ENCODE results near the gene LIMK1.
"Not testable (repeated sequence)": the region's sequence is repeated elsewhere in the genome, so short reads cannot be mapped to it uniquely, and the experiment has no call there.

Gene LIMK1

DNA sequence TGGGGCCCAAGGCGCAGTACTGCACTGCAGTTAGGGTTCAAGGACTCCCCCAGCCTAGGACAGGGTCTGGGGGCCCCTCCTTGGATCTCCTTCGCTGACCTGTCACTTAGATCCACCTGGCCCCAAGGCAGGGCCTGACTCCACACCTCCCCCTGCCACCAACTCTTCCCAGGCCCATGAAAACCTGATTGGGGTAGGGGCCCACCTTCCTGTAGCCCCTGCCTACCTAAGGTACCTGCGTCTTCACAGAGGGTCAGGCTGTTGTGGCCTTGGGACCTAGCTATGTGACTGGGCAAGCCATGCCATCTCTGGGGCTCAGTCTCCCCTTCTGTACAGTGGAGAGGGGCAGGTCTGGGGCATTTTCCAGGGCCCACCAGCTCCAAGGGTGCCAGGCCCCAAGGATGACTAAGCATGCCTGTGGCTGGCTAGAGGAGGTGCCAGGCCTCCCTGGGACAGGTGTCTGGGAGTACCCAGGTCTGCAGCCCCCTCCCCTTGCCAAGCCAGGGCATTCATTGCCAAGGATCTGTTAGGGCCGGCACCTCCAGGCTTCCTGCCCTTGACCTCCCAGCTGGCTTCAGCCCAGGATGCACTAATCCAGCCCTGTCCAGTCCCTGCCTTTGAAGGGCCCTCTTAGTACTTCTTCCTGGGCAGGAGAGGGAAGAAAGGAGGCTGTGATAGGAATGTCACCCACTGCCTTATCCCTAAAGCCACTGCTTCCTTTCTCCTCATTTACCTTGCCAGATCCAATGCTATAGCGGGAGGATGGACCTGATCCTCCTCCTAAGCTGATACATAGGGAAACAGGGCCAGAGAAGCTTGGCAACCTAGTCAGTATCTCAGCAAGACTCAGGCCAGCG, 1.3 kb downstream of the LIMK1 start:
- no peak for DNase-seq

DNA sequence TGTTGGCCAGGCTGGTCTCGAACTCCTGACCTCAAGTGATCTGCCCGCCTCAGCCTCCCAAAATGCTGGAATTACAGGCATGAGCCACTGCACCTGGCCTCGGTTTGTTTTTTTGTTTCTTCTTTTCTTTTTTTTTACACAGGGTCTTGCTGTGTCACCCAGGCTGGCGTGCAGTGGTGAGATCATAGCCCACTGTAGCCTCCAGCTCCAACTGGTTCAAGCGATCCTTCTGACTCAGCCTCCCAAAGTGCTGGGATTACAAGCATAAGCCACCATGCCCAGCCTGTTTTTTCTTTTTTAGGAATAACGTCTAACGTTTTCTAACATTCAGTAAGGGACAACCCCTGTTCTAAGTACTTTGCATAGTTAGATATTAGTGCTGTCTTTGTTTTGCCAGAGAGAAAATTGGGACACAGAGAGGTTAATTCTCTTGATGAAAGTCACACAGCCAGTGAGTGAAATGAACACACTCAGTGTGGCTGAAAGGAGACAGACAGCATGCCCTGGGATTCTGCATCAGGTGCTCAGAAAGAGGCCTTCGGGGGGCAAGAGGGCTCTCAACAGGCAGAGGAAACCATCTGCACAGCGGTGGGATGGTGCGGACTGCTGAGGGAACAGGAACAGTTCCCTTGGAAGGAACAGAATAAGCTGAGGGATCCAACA, 4.3 kb downstream of the LIMK1 start:
- DNase-seq = no peak

DNA sequence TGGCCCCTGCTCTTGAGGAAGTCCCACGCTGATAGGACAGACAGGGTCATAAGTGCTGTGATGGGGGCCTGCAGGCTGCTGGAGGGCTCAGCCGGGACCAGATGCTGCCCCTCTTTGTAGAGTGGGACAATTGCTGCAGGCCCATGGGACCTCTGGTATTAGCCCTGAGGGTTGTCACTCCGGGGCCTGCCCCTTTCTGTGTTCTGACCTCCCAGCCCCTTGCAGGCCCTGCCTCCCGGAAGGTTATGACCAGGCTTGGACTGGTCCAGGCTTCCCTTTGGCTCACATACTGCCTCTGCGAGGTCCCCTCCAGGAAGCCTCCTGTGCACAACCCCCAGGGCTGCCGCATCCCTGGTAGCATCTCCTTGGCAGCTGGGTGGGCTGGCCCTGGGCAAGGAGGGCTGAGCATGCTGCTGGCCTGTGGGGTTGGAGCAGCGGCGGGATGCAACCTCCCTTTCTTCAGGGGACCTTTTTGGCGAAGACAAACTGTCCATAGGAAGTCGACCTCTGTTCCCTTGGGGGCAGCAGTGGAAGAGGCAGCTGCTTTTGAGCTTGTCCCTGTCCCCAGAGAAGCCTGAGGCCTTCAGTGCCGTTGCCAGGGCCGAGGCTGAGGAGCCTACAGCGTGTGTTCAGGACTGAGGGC, 8.8 kb downstream of the LIMK1 start:
- no peak for DNase-seq

DNA sequence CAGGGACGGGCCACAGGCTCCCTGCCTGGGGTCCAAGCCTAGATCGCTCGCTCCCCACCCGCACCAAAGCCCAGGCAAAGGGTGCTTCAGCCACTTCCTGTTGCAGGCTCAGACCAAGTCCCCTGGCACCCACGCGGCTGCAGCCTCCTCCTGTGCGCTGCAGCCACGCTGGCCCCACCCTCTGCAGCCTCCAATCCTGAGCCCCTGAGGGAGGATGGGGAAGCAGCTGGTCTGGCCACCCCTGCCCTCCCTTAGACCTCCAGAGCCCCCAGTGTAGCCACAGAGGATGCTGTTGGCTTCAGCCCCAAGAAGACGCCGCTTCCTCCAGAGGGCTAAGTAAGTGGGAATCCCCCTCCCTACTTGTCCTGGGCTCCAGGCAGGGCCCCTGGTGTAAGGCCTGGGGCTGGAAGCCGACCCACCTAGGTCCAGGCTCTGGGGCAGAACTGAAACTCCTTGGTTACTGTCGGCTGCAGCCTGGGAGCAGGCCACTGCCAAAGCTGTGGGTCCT, 9.4 kb downstream of the LIMK1 start:
- no peak for DNase-seq

DNA sequence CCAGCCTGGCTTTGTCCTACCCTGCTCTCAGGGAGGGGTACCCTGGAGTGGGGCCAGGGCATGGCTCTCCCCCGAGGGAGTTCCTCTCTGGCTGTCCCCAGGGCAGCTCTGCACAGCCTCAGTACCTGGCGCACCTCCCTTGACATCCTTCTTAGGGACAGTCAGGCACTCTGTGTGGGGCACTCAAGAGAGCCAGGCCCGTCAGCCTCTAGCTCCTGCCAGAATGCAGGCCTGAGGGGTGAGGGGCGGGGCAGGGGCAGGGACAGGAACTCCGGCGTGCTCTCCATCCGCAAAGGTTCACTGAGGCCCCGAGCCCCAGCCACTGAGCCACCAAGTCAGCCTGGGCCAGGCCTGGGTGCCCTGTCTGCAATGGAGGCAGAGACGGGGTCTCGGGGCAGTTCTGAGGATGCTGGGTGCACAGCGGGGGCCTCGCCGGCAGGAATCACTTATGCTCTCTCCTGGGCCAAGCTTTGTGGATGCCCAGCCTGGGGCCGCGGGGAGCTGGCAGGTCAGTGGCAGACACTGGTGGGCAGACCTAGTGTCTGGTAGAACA, 10.1 kb downstream of the LIMK1 start:
- no peak for DNase-seq

DNA sequence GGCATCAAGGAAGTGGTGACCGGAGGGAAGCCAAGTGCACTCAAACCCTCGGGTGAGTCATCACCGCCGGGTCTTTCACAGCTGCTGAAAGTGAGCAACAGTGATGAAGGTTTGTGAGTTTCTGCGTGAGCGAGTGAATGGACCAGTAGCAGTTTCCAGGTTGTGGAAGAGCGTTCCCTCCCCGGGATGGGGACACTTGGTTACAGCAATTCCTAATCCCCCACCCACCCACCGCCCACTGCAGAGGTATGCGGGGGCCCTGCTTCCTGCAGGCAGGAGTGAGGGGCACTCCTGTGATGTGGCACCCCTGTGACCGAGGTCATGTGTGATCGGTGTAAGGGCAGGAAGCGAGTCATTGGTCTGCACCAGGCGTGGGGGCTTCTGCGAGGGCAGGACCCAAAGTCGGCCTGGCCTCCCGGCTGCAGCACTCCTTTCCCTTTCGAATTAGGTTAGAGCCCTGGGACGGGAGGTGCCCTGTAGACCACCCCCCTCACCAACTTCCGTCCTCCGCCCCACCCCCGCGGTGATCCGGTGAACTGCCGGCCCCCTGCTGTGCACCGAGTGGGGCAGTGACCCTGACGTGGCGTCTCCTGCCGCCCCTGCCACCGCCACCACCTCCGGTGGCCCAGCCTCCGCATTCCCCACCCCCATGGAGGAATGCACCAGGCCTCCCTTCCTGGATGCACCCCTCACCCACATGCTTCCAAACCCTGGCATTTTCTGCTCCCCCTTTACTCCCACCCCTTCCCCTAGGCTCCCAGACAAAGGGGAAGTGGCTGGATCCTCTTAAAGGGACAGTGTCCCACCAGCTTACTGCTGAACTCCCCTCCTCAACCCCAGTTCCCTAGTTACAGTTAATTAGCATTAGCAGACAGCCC, 10.9 kb downstream of the LIMK1 start:
- peak; percentile 40 for DNase-seq

DNA sequence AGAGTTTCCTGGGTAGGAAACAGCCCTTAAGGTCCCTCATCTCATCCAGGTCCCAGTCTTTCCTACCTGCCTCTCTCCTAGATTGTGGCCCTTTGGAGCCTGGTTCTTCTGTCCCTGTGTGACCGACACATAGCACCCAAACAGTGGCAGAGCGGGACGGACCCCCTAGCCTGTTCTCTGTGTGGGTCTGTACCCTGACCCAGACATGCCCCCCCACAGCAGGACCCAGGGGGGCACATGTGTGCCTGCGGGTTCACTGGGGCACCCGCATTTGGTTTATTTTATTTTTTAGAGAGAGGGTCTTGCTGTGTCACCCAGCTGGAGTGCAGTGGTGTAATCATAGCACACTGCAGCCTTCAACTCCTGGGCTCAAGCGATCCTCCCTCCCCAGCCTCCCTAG, 11.5 kb downstream of the LIMK1 start:
- DNase-seq = no peak

DNA sequence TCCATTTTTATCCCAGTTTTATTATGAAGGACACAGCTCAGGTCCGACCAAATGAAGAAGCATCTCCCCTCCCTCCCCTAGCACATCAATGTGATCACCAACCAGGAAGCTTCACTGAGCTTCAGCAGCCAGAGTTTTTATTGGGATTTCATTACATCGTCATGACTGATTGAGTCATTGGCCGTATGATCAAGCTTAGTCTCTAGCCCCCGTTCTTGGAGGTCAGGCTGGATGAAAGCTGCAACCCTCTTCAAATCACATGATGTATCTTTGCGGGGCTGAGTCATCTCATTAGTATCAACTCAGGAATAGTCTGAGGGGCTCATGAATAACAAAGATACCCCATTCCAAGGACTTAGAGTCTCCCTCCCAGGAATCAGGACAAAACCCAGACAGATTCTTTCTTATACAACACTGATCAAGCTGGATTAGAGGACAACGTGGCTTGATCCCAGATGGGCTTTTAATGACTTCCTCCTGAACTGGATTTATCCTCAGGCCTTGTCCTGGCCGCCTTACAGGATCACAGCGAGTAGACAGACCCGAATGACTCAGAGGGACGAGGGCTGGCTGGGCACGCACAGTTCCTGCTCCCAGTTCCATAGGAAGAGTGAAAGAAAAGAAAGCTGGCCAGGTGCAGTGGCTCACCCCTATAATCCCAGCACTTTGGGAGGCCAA, 14.5 kb downstream of the LIMK1 start:
- DNase-seq = no peak

DNA sequence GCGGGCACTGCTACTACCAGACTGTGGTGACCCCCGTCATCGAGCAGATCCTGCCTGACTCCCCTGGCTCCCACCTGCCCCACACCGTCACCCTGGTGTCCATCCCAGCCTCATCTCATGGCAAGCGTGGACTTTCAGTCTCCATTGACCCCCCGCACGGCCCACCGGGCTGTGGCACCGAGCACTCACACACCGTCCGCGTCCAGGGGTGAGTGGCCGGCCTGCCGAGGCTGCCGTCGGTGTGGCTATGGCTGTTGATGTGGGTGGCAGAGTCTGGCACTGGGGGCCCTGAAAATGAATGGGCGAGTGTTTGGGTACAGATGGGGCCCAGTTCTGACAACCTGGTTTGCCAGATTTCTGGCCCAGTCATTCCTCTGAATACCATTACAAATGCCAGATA, 15.4 kb downstream of the LIMK1 start:
- no peak for DNase-seq

DNA sequence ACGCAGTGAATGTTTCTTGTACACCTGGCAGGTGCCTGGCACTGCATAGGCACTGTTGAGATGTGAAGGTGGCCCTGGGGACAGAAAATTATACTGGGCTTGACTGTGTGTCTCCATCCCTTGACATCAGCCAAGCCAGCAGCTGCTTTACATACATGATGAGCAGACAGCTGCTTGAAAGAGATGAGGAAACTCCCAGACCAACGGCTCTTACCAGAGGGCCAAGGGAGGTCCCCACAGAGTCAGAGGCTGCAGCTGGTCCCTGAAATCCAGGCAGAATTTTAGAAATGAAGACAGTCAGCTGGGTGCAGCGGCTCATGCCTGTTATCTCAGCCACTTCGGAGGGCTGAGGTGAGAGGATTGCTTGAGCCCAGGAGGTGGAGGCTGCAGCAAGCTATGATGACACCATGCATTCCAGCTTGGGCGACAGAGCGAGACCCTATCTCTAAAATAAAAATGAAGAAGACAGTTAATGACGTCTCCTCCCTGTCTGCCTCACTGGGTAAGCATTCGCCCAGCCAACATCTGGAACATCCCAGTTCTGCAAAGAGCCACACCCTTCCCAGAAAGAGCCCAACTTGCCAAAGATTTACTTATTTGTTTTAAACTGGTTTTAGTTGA, 17.6 kb downstream of the LIMK1 start:
- DNase-seq = no peak

DNA sequence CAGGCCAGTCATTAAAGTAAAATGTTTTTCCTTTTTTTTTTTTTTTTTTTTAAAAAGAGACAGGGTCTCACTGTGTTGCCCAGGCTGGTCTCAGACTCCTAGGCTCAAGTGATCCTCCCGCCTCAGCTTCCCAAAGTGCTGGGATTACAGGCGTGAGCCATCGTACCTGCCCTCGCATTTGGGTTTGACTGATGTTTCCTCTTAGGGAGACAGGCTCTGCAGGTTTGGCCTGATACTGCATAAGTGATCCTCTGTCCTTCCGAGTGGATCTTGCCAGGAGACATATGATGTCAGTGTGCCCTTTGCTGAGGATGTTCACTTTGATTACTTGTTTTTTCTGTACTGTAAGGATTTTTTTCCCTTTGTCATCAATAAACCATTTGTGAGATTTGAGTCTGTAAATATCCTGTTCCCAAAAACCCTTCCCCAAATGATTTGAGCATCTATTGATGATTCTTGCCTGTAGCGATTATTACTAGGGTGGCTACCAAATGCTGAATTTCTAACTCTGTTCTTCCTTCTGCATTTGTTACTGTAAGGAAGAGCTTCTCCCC, 19.7 kb downstream of the LIMK1 start:
- DNase-seq = no peak

DNA sequence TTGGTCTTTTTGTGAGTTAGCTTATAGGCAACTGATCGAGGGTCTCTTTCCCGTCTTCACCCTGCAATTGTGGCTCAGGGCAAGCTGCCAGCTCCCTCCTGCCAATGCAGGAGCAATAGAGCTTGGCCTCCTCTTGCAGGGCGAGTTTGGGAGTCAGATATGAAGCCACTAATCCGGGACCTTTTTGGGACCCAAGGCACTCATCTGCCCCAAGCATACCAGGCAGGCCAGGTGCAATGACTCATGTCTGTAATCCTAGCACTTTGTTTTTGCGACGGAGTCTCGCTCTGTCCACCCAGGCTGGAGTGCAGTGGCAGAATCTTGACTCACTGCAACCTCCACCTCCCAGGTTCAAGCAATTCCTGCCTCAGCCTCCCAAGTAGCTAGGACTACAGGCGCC, 21.1 kb downstream of the LIMK1 start:
- no peak for DNase-seq

DNA sequence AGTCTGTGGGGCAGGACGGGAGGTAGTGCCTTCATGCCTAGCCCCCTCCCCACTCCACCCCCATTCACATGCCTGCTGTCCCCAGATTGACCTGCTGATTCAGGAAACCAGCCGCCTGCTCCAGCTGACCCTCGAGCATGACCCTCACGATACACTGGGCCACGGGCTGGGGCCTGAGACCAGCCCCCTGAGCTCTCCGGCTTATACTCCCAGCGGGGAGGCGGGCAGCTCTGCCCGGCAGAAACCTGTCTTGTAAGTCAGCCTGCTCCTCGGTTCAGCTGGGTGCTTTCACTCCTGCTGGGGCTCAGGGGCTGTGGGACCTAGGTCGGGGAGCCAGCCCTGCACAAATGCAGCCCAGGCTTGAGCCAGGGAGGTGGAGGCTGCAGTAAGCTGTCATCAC, 22.4 kb downstream of the LIMK1 start:
- DNase-seq = no peak

DNA sequence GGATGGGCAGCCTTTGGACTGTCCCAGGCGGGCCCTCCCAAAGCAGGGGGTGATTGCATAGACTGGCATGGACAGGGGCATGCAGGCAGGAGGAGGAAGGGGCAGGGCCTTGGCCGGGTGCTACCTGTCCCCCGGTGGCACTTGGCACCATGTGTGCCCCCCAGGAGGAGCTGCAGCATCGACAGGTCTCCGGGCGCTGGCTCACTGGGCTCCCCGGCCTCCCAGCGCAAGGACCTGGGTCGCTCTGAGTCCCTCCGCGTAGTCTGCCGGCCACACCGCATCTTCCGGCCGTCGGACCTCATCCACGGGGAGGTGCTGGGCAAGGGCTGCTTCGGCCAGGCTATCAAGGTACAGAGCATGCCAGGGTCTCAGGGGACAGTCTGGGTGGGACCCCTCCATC, 23.2 kb downstream of the LIMK1 start:
- no peak for DNase-seq

DNA sequence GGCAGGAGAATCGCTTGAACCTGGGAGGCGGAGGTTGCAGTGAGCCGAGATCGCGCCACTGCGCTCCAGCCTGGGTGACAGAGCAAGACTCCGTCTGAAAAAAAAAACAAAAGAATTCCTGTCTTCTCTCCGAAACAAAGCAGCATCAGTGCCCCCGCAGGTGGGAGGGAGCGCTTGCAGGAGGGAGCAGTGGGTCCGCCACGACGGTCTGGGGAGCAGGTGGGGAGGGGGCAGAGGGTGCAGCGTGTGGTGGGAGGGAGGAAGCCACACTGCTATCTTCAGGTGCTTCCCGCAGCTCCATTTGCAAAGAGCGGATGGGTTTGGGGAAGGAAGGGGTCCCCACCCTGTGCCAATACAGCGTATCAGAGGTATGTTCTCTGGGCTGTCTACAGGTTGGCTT, 31.7 kb downstream of the LIMK1 start:
- no peak for DNase-seq

DNA sequence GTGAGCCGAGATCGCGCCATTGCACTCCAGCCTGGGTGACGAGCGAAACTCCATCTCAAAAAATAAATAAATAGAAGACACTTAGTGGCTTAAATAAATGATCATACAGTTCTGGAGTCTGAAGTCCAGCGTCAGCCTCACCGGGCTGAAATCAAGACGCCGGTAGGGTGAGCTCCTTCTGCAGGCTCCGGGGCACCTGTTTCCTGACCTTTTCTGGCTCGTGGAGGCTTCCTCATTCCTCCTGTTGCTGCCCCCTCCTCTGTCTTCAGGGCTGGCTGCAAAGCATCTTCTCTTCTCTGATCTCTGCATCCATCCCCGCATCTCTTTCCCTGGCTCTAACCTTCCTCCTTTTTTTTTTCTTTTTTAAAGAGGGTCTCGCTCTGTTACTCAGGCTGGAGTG, 32.8 kb downstream of the LIMK1 start:
- no peak for DNase-seq

DNA sequence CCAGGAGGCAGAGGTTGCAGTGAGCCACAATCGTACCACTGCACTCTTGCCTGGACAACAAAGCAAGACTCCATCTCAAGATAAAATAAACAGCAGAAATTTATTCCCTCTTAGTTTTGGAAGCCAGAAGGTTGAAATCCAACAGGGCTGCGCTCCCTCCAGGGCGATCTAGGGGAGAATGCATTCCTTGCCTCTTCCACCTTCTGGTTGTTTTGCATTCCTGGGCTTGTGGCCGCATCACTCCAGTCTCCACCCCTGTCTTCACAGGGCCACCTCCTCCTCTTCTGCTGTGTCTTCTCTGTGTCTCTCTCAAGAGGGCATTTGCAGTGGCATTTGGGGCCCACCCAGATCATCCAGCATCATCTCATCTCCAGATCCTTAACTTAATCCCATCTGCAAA, 36.2 kb downstream of the LIMK1 start:
- DNase-seq = no peak

DNA sequence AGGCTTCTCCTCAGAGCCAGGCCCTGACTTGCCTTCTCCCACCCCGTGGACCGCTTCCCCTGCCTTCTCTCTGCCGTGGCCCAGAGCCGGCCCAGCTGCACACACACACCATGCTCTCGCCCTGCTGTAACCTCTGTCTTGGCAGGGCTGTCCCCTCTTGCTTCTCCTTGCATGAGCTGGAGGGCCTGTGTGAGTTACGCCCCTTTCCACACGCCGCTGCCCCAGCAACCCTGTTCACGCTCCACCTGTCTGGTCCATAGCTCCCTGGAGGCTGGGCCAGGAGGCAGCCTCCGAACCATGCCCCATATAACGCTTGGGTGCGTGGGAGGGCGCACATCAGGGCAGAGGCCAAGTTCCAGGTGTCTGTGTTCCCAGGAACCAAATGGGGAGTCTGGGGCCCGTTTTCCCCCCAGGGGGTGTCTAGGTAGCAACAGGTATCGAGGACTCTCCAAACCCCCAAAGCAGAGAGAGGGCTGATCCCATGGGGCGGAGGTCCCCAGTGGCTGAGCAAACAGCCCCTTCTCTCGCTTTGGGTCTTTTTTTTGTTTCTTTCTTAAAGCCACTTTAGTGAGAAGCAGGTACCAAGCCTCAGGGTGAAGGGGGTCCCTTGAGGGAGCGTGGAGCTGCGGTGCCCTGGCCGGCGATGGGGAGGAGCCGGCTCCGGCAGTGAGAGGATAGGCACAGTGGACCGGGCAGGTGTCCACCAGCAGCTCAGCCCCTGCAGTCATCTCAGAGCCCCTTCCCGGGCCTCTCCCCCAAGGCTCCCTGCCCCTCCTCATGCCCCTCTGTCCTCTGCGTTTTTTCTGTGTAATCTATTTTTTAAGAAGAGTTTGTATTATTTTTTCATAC, 38.0 kb downstream of the LIMK1 start:
- DNase-seq = no peak

DNA sequence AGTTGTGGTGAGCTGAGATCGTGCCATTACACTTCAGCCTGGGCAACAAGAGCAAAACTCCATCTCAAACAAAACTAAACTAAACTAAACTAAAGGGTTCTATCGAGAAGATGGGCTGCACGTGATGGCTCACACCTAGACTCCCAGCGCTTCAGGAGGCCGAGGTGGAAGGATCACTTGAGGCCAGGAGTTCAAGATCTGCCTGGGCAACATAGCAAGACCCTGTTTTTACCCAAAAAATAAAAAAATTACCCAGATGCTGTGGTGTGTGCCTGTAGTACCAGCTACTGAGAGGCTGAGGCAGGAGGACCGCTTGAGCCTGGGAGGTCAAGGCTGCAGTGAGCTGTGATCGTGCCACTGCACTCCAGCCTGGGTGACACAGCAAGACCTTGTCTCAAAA, 40.3 kb downstream of the LIMK1 start:
- not testable (repeated sequence) for DNase-seq
